AG04450 (cell line): ENCODE measurements around the gene CDCP2. TPM values are rescaled to one million over a fixed set of nuclear protein-coding genes. Genes with fewer than 3 reads are reported as not detected.
A peak's percentile ranks its signal among the peaks of the same experiment; 100 is the strongest.

Experiments
- CTCF ChIA-PET: fragments of 300-600, 350-600 bp; formaldehyde crosslinking; extraction: SDS; loops from one replicate; lab custom pipeline; 2022; ENCODE audit warnings: antibody characterized with exemption, inconsistent platforms; lab: Charles Lee
- POLR2A ChIA-PET: fragments of 350-600 bp; formaldehyde crosslinking; extraction: SDS; loops from one replicate; lab custom pipeline; 2021; ENCODE audit warnings: antibody characterized with exemption, inconsistent platforms; lab: Yijun Ruan, JAX
- DNase-seq: peaks from one replicate; pipeline ENCODE4 v3.0.0-alpha.2; 2011; ENCODE audit warnings: low read depth, low spot score
- H3K27ac ChIP-seq: one replicate; pipeline ENCODE4 v1.5.1; 2012; ENCODE audit warnings: low read depth, low read length, control low read depth
- H3K27me3 ChIP-seq: one replicate; pipeline ENCODE4 v1.6.0; 2012; ENCODE audit warnings: low read length; ENCODE audit not compliant: control insufficient read depth, insufficient read depth
- H3K4me3 ChIP-seq: 2 replicates; pipeline ENCODE4 v1.5.1; 2011; ENCODE audit warnings: mild to moderate bottlenecking, low read depth, low read length, control low read depth
- H3K9me3 ChIP-seq: 2 replicates; pipeline ENCODE4 v1.5.1; 2012; ENCODE audit warnings: low read length; ENCODE audit not compliant: control insufficient read depth, insufficient read depth
- polyA minus RNA-seq: library from RNA; depleted of rRNA, polyadenylated mRNA; stranded (reverse); fragments of >200 nt; gene quantifications from 2 replicates; pipeline ENCODE4 v1.2.3, GENCODE V29; 2011; rRNA and poly(A)+ RNA removed
- polyA plus RNA-seq: library from polyadenylated mRNA; depleted of rRNA; stranded (reverse); fragments of >200 nt; gene quantifications from 2 replicates; pipeline ENCODE4 v1.2.3, GENCODE V29; 2011; rRNA removed
- TF ChIP-seq, protein P1 (sequence below): IDR thresholded peaks from 2 replicates; pipeline ENCODE4 v1.5.1; 2011; ENCODE audit warnings: low read depth, low read length, control low read depth, inconsistent platforms

Gene CDCP2
- polyA plus RNA-seq: not detected in 2 replicates
- not detected in 2 replicates for polyA minus RNA-seq

DNA sequence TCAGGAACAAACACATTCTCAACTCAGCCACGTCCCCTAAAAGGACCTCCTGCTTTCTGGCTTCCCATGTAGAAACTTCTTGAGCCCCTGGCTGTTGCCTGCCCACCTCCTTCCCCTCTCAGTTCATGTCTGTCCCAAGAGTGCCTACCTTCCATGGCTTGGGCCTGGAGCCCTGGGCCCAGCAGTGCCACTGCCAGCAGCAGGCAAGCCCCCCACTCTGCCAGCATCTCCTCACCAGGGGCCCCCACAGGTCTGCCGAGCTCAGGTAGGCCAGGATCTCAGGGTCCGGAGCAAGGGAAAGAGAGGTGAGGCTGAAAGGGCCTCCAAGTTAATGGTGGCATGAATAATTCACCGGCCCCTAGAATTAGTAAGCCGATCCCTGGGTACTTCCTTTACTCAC lies at the start of gene CDCP2:
Gene CDCP2 (minus strand): TSS at position 305 of the 400 bp plus-strand sequence. CDS start 78 bp downstream, at position 227.
- Histone ChIP-seq H3K27me3 (peaks cover 2% of the 10 kb centered on the region), H3K4me3 (no peak within 1 kb of the TSS), H3K27ac (peak within 1 kb of the TSS; percentile 39), H3K9me3 (no peaks in the 10 kb centered on the region)
- no peak for DNase-seq
- TF ChIP-seq, protein P1, sequence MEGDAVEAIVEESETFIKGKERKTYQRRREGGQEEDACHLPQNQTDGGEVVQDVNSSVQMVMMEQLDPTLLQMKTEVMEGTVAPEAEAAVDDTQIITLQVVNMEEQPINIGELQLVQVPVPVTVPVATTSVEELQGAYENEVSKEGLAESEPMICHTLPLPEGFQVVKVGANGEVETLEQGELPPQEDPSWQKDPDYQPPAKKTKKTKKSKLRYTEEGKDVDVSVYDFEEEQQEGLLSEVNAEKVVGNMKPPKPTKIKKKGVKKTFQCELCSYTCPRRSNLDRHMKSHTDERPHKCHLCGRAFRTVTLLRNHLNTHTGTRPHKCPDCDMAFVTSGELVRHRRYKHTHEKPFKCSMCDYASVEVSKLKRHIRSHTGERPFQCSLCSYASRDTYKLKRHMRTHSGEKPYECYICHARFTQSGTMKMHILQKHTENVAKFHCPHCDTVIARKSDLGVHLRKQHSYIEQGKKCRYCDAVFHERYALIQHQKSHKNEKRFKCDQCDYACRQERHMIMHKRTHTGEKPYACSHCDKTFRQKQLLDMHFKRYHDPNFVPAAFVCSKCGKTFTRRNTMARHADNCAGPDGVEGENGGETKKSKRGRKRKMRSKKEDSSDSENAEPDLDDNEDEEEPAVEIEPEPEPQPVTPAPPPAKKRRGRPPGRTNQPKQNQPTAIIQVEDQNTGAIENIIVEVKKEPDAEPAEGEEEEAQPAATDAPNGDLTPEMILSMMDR: no peak
- ChIA-PET CTCF (interaction anchor here (1.4 kb wide), 1 partner anchor 336 kb away, joined by 3 read pairs; no protein-coding TSS in a partner anchor), POLR2A (no interaction called here)

DNA sequence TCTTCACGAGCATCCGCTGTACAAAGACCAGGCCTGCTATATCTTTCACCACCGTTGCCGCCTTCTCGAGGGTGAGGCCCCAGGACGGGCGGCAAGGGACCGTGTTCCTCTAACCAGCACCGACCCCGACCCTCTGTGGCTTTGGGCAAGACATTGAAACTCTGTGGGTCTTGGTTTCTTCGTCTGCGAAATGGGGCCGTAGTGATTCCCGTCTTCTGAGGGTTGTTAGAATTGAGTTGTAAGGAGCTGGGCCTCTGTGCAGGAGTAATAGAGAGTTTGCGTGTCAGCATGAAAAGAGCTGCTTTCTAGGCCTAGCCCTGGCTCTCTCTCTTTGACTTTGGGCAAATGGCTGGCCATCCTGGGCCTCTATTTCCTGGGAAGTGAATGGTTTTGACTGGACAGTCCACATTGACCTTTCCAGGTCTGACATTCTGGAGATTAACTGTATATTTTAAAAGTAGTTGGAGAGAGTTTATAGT lies 47.8 kb upstream of the CDCP2 start:
- Histone ChIP-seq H3K27me3 (no peaks in the 10 kb centered on the region), H3K27ac (peak overlapping the region; percentile 11), H3K9me3 (no peaks in the 10 kb centered on the region; the same call in 1 of the 2 replicates), H3K4me3 (peak overlapping the region; percentile 95)
- DNase-seq: no peak
- CTCF ChIA-PET: interaction anchor here (1.1 to 2.9 kb wide), 2 partner anchors 19 to 289 kb away, joined by 5 to 16 read pairs; no protein-coding TSS in a partner anchor
- POLR2A ChIA-PET: interaction anchor here (0.7 to 1.7 kb wide), 5 partner anchors 77 to 342 kb away, joined by 3 to 5 read pairs (median 4); no protein-coding TSS in a partner anchor
- TF ChIP-seq, protein P1: no peak

DNA sequence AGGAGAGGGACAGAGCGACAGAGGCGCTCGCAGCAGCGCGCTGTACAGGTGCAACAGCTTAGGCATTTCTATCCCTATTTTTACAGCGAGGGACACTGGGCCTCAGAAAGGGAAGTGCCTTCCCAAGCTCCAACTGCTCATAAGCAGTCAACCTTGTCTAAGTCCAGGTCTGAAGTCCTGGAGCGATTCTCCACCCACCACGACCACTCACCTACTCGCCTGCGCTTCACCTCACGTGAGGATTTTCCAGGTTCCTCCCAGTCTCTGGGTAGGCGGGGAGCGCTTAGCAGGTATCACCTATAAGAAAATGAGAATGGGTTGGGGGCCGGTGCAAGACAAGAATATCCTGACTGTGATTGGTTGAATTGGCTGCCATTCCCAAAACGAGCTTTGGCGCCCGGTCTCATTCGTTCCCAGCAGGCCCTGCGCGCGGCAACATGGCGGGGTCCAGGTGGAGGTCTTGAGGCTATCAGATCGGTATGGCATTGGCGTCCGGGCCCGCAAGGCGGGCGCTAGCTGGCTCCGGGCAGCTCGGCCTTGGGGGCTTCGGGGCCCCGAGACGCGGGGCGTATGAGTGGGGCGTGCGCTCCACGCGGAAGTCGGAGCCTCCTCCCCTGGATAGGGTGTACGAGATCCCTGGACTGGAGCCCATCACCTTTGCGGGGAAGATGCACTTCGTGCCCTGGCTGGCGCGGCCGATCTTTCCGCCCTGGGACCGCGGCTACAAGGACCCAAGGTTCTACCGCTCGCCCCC lies 47.1 kb upstream of the CDCP2 start, which contains the start of the genes CYB5RL and MRPL37:
Gene CYB5RL (minus strand): TSS at position 266 of the 754 bp plus-strand sequence. CDS start 4,414 bp downstream, outside the sequence.
Gene MRPL37 (plus strand): TSS at position 403 of the 754 bp plus-strand sequence. CDS start 77 bp downstream, at position 480.
- TF ChIP-seq, protein P1: no peak
- Histone ChIP-seq H3K27ac (peak within 1 kb of the TSS; percentile 11), H3K27me3 (no peaks in the 10 kb centered on the region), H3K4me3 (peak within 1 kb of the TSS; percentile 95), H3K9me3 (no peaks in the 10 kb centered on the region; the same call in 1 of the 2 replicates)
- POLR2A ChIA-PET: interaction anchor here (0.7 to 1.7 kb wide), 6 partner anchors 19 to 342 kb away, joined by 3 to 5 read pairs (median 4); no protein-coding TSS in a partner anchor
- DNase-seq: peak; percentile 90
- CTCF ChIA-PET: interaction anchor here (1.0 to 2.9 kb wide), 3 partner anchors 18 to 290 kb away, joined by 4 to 16 read pairs (median 5); no protein-coding TSS in a partner anchor

DNA sequence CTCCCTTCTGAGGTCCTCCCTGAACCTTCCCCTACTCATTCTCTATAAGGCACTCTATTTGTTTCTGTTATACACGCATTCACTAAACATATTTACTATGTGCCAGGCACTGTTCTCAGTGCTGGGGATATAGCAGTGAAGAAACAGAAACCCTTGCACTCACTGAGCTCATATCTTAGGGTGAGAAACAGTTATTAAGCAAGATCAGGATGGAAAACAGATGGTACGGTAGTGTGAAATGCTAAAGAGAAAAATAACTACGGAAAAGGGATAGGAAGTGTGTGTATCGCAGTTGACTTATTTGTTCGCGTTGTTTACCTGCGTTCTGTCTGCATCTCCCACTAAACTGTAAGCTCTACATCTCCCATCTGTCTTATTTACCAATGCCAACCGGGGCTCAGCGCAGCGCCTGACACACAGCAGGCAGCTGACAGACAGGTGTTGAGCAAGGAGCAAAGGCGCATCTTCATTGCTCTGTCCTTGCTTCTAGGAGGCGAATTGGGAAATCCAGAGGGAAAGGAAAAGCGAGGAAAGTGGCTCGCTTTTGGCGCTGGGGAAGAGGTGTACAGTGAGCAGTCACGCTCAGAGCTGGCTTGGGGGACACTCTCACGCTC lies 46.5 kb upstream of the CDCP2 start:
- Histone ChIP-seq H3K4me3 (peak overlapping the region; percentile 95), H3K9me3 (no peaks in the 10 kb centered on the region; the same call in 1 of the 2 replicates), H3K27me3 (no peaks in the 10 kb centered on the region), H3K27ac (peak overlapping the region; percentile 11)
- POLR2A ChIA-PET: interaction anchor here (0.7 to 1.7 kb wide), 5 partner anchors 20 to 208 kb away, joined by 3 to 5 read pairs (median 4); no protein-coding TSS in a partner anchor
- CTCF ChIA-PET: interaction anchor here (0.8 to 1.1 kb wide), 4 partner anchors 17 to 339 kb away, joined by 3 to 5 read pairs (median 4); no protein-coding TSS in a partner anchor
- TF ChIP-seq, protein P1: no peak
- DNase-seq: no peak
